HEK293 (cell line): ENCODE results near the gene RABEP2.
A peak's percentile ranks its signal among the peaks of the same experiment; 100 is the strongest.

ENCODE experiments used
- CTCF ChIA-PET: fragments of 350-600 bp; formaldehyde crosslinking; extraction: SDS; loops from one replicate; lab custom pipeline; 2021; ENCODE audit warnings: antibody characterized with exemption; lab: Yijun Ruan, JAX
- POLR2A ChIA-PET: fragments of 300-600 bp; formaldehyde crosslinking; extraction: SDS; loops from one replicate; lab custom pipeline; 2020; ENCODE audit warnings: antibody characterized with exemption, inconsistent platforms; lab: Yijun Ruan, JAX
- H3K27ac ChIP-seq: fragments of 200-500 bp; sonication (Bioruptor generic); 2 replicates; pipeline ENCODE4 v1.5.1; 2014; ENCODE audit warnings: low read depth, low read length, control low read depth, inconsistent platforms; ENCODE audit errors: extremely low read depth
- H3K36me3 ChIP-seq, 2 experiments: fragments of 200-500 bp in 1 of 2; sonication (Bioruptor generic) in 1 of 2; 1 replicate in 1 of 2; 2 replicates in 1 of 2; pipeline ENCODE4 v1.5.1; 2014 to 2017; ENCODE audit warnings: inconsistent platforms in 2 of 2, low read length in 2 of 2; ENCODE audit not compliant: control insufficient read depth in 2 of 2, insufficient read depth in 1 of 2
- H3K4me1 ChIP-seq: fragments of 200-500 bp; sonication (Bioruptor generic); 2 replicates; pipeline ENCODE4 v1.5.1; 2014; ENCODE audit warnings: mild to moderate bottlenecking, low read length, inconsistent platforms; ENCODE audit not compliant: control insufficient read depth, insufficient read depth
- H3K4me3 ChIP-seq: 2 replicates; pipeline ENCODE4 v1.5.1; 2011; ENCODE audit warnings: low read depth, mild to moderate bottlenecking, control low read depth, low read length, moderate library complexity
- H3K9me3 ChIP-seq: fragments of 200-500 bp; sonication (Bioruptor generic); 2 replicates; pipeline ENCODE4 v1.5.1; 2014; ENCODE audit warnings: low read depth, low read length, inconsistent platforms; ENCODE audit not compliant: control insufficient read depth, insufficient read depth
- BCL11A ChIP-seq: fragments of 450-650 bp; formaldehyde crosslinking; IDR thresholded peaks from 2 replicates; pipeline ENCODE4 v1.5.1; 2016; ENCODE audit warnings: low read depth, missing biosample characterization, missing genetic modification characterization
- EGR2 ChIP-seq: fragments of 450-650 bp; formaldehyde crosslinking; IDR thresholded peaks from 2 replicates; pipeline ENCODE4 v1.5.1; 2016; ENCODE audit warnings: low read depth, missing biosample characterization, missing genetic modification characterization
- IKZF3 ChIP-seq: fragments of 450-650 bp; IDR thresholded peaks from 2 replicates; pipeline ENCODE4 v1.5.0; 2018; ENCODE audit warnings: missing biosample characterization, mild to moderate bottlenecking, missing genetic modification characterization, moderate library complexity
- KLF16 ChIP-seq: fragments of 450-650 bp; formaldehyde crosslinking; IDR thresholded peaks from 2 replicates; pipeline ENCODE4 v1.5.1; 2017; ENCODE audit warnings: missing biosample characterization, missing genetic modification characterization
- KLF9 ChIP-seq: fragments of 450-650 bp; formaldehyde crosslinking; IDR thresholded peaks from 2 replicates; pipeline ENCODE4 v1.5.1; 2016; ENCODE audit warnings: missing biosample characterization, missing genetic modification characterization, low read depth
- SP2 ChIP-seq: fragments of 450-650 bp; formaldehyde crosslinking; IDR thresholded peaks from 2 replicates; pipeline ENCODE4 v1.5.1; 2016; ENCODE audit warnings: missing biosample characterization, missing genetic modification characterization
- SP3 ChIP-seq: fragments of 450-650 bp; formaldehyde crosslinking; IDR thresholded peaks from 2 replicates; pipeline ENCODE4 v1.5.1; 2016; ENCODE audit warnings: missing biosample characterization, missing genetic modification characterization
- ZBTB1 ChIP-seq: fragments of 450-650 bp; formaldehyde crosslinking; IDR thresholded peaks from 2 replicates; pipeline ENCODE4 v1.5.1; 2016; ENCODE audit warnings: missing biosample characterization, missing genetic modification characterization
- ZFHX2 ChIP-seq: fragments of 450-650 bp; formaldehyde crosslinking; conservative IDR thresholded peaks from 2 replicates; pipeline ENCODE4 v1.5.1; 2016; ENCODE audit warnings: missing biosample characterization, missing genetic modification characterization
- ZFP69B ChIP-seq: fragments of 450-650 bp; formaldehyde crosslinking; IDR thresholded peaks from 2 replicates; pipeline ENCODE4 v1.5.1; 2016; ENCODE audit warnings: missing biosample characterization, missing genetic modification characterization
- ZIC2 ChIP-seq: fragments of 450-650 bp; formaldehyde crosslinking; IDR thresholded peaks from 2 replicates; pipeline ENCODE4 v1.5.1; 2016; ENCODE audit warnings: missing biosample characterization, missing genetic modification characterization
- ZNF157 ChIP-seq: fragments of 450-650 bp; formaldehyde crosslinking; IDR thresholded peaks from 2 replicates; pipeline ENCODE4 v1.5.1; 2016; ENCODE audit warnings: missing biosample characterization, missing genetic modification characterization
- ZNF549 ChIP-seq: fragments of 450-650 bp; IDR thresholded peaks from 2 replicates; pipeline ENCODE4 v1.5.1; 2018; ENCODE audit warnings: missing biosample characterization, missing genetic modification characterization, mild to moderate bottlenecking, inconsistent platforms, moderate library complexity
- ZNF560 ChIP-seq: fragments of 450-650 bp; formaldehyde crosslinking; IDR thresholded peaks from 2 replicates; pipeline ENCODE4 v1.5.1; 2017; ENCODE audit warnings: missing biosample characterization, missing genetic modification characterization, borderline replicate concordance
- TF ChIP-seq, protein P1 (sequence below): fragments of 450-650 bp; formaldehyde crosslinking; IDR thresholded peaks from 2 replicates; pipeline ENCODE4 v1.5.1; 2016; ENCODE audit warnings: missing biosample characterization, missing genetic modification characterization, low read depth
- TF ChIP-seq, protein P2 (sequence below): fragments of 450-650 bp; formaldehyde crosslinking; IDR thresholded peaks from 2 replicates; pipeline ENCODE4 v1.5.1; 2016; ENCODE audit warnings: missing biosample characterization, missing genetic modification characterization
- TF ChIP-seq, protein P3 (sequence below): fragments of 450-650 bp; formaldehyde crosslinking; IDR thresholded peaks from 2 replicates; pipeline ENCODE4 v1.5.1; 2016; ENCODE audit warnings: missing biosample characterization, missing genetic modification characterization
- TF ChIP-seq, protein P4 (sequence below): fragments of 450-650 bp; formaldehyde crosslinking; IDR thresholded peaks from 2 replicates; pipeline ENCODE4 v1.5.1; 2016; ENCODE audit warnings: missing biosample characterization, missing genetic modification characterization

Gene RABEP2

DNA sequence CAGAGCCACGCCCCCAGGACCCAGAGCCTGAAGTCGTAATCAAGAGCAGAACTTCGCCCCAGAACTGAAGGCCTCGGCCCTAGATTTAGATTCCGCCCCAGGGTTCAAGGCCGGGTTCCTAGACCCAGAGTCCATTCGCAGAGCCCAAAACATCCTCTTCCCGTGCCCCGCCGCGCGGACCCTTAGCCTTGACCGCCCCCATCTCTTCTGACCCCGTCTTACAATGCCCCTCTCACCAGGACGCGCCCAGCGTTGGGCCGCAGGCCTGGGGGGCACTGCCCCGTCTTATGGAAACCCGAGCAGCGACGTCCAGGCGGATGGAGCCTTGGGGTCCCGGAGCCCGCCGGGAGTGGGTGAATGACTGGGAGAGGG lies 11.7 kb upstream of the RABEP2 start:
- no peaks in the 10 kb centered on the region for H3K36me3 ChIP-seq
- TF ChIP-seq, protein P1, sequence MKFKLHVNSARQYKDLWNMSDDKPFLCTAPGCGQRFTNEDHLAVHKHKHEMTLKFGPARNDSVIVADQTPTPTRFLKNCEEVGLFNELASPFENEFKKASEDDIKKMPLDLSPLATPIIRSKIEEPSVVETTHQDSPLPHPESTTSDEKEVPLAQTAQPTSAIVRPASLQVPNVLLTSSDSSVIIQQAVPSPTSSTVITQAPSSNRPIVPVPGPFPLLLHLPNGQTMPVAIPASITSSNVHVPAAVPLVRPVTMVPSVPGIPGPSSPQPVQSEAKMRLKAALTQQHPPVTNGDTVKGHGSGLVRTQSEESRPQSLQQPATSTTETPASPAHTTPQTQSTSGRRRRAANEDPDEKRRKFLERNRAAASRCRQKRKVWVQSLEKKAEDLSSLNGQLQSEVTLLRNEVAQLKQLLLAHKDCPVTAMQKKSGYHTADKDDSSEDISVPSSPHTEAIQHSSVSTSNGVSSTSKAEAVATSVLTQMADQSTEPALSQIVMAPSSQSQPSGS (tag by site-specific recombination), result no peak
- TF ChIP-seq, protein P2, sequence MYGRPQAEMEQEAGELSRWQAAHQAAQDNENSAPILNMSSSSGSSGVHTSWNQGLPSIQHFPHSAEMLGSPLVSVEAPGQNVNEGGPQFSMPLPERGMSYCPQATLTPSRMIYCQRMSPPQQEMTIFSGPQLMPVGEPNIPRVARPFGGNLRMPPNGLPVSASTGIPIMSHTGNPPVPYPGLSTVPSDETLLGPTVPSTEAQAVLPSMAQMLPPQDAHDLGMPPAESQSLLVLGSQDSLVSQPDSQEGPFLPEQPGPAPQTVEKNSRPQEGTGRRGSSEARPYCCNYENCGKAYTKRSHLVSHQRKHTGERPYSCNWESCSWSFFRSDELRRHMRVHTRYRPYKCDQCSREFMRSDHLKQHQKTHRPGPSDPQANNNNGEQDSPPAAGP (tag by site-specific recombination), result no peak
- TF ChIP-seq, protein P3, sequence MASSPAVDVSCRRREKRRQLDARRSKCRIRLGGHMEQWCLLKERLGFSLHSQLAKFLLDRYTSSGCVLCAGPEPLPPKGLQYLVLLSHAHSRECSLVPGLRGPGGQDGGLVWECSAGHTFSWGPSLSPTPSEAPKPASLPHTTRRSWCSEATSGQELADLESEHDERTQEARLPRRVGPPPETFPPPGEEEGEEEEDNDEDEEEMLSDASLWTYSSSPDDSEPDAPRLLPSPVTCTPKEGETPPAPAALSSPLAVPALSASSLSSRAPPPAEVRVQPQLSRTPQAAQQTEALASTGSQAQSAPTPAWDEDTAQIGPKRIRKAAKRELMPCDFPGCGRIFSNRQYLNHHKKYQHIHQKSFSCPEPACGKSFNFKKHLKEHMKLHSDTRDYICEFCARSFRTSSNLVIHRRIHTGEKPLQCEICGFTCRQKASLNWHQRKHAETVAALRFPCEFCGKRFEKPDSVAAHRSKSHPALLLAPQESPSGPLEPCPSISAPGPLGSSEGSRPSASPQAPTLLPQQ (tag by site-specific recombination), result no peak
- no peak for TF ChIP-seq IKZF3 (tag by site-specific recombination)
- TF ChIP-seq ZIC2 (tag by site-specific recombination), result no peak
- no peak for TF ChIP-seq KLF16
- no peak overlapping the region for H3K27ac ChIP-seq
- no peaks in the 10 kb centered on the region for H3K4me1 ChIP-seq
- ChIA-PET CTCF (interaction anchor here (0.7 to 0.9 kb wide), 3 partner anchors 8 to 41 kb away, joined by 3 to 4 read pairs (median 3); no protein-coding TSS in a partner anchor), POLR2A (interaction anchor here (1.0 kb wide), 2 partner anchors 9 to 14 kb away, joined by 3 read pairs; partner anchors contain the start of gene NFATC2IP)
- H3K9me3 ChIP-seq, result no peaks in the 10 kb centered on the region
- no peak overlapping the region for H3K4me3 ChIP-seq

DNA sequence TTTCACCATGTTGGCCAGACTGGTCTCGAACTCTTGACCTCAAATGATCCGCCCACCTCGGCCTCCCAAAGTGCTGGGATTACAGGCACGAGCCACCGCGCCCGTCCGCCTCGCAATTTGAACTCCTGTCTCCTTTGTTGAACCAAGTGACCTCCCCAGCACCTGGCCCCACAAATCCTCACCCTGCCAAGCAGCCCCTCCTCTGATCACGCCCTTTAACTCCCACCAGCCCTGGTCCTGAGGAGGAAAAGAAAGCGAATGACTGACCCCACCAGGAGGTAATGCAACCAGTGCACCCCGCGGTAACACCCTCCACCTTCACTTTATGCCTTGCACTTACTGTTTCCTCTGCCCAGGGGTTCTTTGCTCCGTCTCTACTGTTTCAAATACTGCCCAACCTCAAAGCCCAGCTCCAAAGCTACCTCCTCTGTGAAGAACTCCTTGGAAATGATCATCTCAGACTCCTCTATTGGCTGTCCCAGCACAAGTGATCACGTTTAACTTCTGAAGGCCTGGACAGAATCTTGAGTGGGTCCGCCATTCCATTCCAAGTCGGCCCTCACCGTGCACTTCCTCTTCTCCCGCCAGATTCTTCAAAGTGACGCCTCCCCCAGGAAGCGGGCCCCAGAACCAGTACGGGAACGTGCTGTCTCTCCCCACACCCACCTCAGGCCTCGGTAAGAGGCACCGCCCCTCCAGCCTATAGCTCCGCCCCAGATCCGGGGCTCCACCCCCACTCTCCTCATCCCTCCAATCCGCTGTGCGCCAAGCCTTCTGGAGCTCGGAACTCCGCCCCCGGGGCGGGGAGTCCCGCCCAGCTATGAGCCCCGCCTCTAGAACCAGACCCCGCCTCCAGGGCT lies 11.1 kb upstream of the RABEP2 start:
- H3K27ac ChIP-seq, result no peak overlapping the region

DNA sequence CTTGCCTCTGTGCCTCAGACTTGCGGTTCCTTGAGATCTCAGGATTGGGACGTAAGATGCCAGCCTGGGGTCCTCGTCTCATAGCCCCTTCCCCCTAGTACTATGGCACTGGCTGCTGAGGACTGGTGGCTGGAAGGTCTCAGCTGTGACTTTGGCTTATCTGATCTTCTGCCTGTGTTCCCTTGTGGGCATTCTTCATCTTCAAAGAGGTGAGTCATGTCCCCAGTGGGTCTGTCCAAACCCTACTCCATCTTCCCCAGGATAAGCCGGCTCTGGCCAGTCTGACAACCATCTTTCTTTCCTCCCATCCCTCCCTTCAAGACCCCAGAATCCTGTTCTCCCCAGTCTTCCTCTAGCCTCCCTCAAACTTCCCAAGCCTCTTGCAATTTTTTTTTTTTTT lies 10.3 kb upstream of the RABEP2 start:
- Histone ChIP-seq H3K27ac (no peak overlapping the region), H3K4me3 (no peak overlapping the region), H3K9me3 (no peaks in the 10 kb centered on the region), H3K4me1 (no peaks in the 10 kb centered on the region), H3K36me3 (no peaks in the 10 kb centered on the region)
- TF ChIP-seq ZBTB1 (tag by site-specific recombination), result no peak
- no peak for TF ChIP-seq ZNF549 (tag by site-specific recombination)
- TF ChIP-seq ZNF560 (tag by site-specific recombination), result no peak
- TF ChIP-seq, protein P4, sequence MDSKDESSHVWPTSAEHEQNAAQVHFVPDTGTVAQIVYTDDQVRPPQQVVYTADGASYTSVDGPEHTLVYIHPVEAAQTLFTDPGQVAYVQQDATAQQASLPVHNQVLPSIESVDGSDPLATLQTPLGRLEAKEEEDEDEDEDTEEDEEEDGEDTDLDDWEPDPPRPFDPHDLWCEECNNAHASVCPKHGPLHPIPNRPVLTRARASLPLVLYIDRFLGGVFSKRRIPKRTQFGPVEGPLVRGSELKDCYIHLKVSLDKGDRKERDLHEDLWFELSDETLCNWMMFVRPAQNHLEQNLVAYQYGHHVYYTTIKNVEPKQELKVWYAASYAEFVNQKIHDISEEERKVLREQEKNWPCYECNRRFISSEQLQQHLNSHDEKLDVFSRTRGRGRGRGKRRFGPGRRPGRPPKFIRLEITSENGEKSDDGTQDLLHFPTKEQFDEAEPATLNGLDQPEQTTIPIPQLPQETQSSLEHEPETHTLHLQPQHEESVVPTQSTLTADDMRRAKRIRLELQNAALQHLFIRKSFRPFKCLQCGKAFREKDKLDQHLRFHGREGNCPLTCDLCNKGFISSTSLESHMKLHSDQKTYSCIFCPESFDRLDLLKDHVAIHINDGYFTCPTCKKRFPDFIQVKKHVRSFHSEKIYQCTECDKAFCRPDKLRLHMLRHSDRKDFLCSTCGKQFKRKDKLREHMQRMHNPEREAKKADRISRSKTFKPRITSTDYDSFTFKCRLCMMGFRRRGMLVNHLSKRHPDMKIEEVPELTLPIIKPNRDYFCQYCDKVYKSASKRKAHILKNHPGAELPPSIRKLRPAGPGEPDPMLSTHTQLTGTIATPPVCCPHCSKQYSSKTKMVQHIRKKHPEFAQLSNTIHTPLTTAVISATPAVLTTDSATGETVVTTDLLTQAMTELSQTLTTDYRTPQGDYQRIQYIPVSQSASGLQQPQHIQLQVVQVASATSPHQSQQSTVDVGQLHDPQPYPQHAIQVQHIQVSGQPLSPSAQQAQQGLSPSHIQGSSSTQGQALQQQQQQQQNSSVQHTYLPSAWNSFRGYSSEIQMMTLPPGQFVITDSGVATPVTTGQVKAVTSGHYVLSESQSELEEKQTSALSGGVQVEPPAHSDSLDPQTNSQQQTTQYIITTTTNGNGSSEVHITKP, result 0 out of 2 replicates have a peak, but pooled peaks have one; percentile 36
- no peak for TF ChIP-seq ZNF157 (tag by site-specific recombination)
- no peak for TF ChIP-seq ZFHX2 (tag by site-specific recombination)
- TF ChIP-seq BCL11A (tag by site-specific recombination), result no peak
- POLR2A ChIA-PET, result no interaction called here
- CTCF ChIA-PET, result no interaction called here

More for the DNA sequence above, 11.1 kb upstream of the RABEP2 start:
- Histone ChIP-seq H3K9me3 (no peaks in the 10 kb centered on the region), H3K4me1 (no peaks in the 10 kb centered on the region), H3K36me3 (no peaks in the 10 kb centered on the region), H3K4me3 (no peak overlapping the region)
- POLR2A ChIA-PET, result interaction anchor here (1.0 kb wide), 2 partner anchors 9 to 15 kb away, joined by 3 read pairs; partner anchors contain the start of gene NFATC2IP
- CTCF ChIA-PET, result interaction anchor here (0.9 kb wide), 1 partner anchor 8 kb away, joined by 3 read pairs; no protein-coding TSS in a partner anchor
- TF ChIP-seq EGR2 (tag by site-specific recombination) (no peak), SP3 (tag by site-specific recombination) (peak; percentile 72), KLF9 (tag by site-specific recombination) (peak; percentile 45; the same call in 1 of the 2 replicates), ZFP69B (tag by site-specific recombination) (0 out of 2 replicates have a peak, but pooled peaks have one; percentile 34), SP2 (peak; percentile 68)
- TF ChIP-seq, all 188 proteins: peak for 4
